Breast epithelium (tissue), 4 donors: ENCODE data around the gene RHOT2. TPM values are rescaled to one million over a fixed set of nuclear protein-coding genes. Genes with fewer than 3 reads are reported as not detected.

Source experiments
- DNase-seq, 2 donors: peaks; one replicate each; pipeline ENCODE4 v3.0.0-alpha.2; 2019; ENCODE audit warnings: low spot score in 2 of 2
- H3K27ac ChIP-seq, 2 donors: fragments of 200-600 bp; sonication (generic) in 1 of 2; one replicate each; pipeline ENCODE4 v1.5.1; 2016 to 2019; ENCODE audit warnings: mild to moderate bottlenecking in 1 of 2
- H3K27me3 ChIP-seq, 2 donors: fragments of 200-600 bp; sonication (generic) in 1 of 2; one replicate each; pipeline versions ENCODE4 v1.5.1 to v1.6.0; 2017 to 2019; ENCODE audit warnings: control low read depth in 1 of 2, mild to moderate bottlenecking in 1 of 2
- H3K36me3 ChIP-seq: fragments of 200-600 bp; one replicate; pipeline ENCODE4 v1.5.1; 2019
- H3K4me1 ChIP-seq, 2 donors: fragments of 200-600 bp; sonication (generic); one replicate each; pipeline ENCODE4 v1.5.1; 2016 to 2019; ENCODE audit warnings: control low read depth in 1 of 2
- H3K4me3 ChIP-seq, 3 donors: fragments of 200-600 bp; sonication (generic); 1 replicate in 2 of 3; 2 replicates in 1 of 3; pipeline ENCODE4 v1.5.1; 2016 to 2019; ENCODE audit warnings: mild to moderate bottlenecking in 3 of 3, moderate library complexity in 2 of 3
- H3K9me3 ChIP-seq, 2 donors: fragments of 200-600 bp; sonication (generic) in 1 of 2; one replicate each; pipeline ENCODE4 v1.5.1; 2016 to 2019; ENCODE audit warnings: control low read depth in 1 of 2
- CTCF ChIP-seq, 3 donors: fragments of 450-650 bp; IDR thresholded peaks; one replicate each; pipeline ENCODE4 v1.5.1; 2016 to 2017; ENCODE audit warnings: antibody characterized with exemption in 3 of 3, mild to moderate bottlenecking in 3 of 3, moderate library complexity in 3 of 3
- POLR2A ChIP-seq: fragments of 450-650 bp; IDR thresholded peaks from one replicate; pipeline ENCODE4 v1.6.1; 2016; ENCODE audit warnings: antibody characterized with exemption, mild to moderate bottlenecking, moderate library complexity
- POLR2AphosphoS5 ChIP-seq, 3 donors: sonication (generic); formaldehyde crosslinking; IDR thresholded peaks; one replicate each; pipeline ENCODE4 v1.6.1; 2017; ENCODE audit warnings: antibody characterized with exemption in 3 of 3
- intact Hi-C: fragments of 100-400 bp; cut with DNase I; formaldehyde crosslinking; loops from one replicate; pipeline ENCODE4 v1.15.1; 2023; ENCODE audit warnings: low total_unique reads
- total RNA-seq, 3 donors: library from RNA; depleted of rRNA; stranded (reverse); fragments of >200 nt; gene quantifications; one replicate each; pipeline ENCODE4 v1.1.0, GENCODE V29; 2016

The RHOT2 gene
- total RNA-seq, 3 donors from 2014 or later: 39.4 to 90.8 (median 66.9) TPM

DNA sequence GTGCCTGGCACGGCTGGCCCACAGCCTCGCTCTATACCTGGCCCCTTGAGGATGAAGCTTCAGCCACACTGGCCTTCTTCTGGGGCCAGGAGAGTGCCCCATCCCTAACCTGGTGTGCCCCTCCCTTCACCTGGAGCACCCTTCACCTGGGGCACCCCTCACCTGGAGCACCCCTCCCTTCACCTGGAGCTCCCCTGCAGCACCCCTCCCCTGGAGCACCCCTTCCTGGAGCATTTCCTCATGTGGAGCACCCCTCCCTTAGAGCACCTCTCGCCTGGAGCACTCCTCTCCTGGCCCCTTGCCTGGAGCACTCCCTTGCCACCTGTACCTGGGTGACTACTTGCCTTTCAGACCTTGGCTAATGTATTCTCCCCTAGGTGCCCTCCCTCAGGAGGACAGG lies 40.1 kb downstream of the RHOT2 start:
- Histone ChIP-seq H3K36me3 (no peaks in the 10 kb centered on the region), H3K4me3 (no peak overlapping the region), H3K4me1 (peaks cover 0 to 6% of the 10 kb centered on the region in 2 donors), H3K27me3 (peaks cover 24 to 86% of the 10 kb centered on the region in 2 donors), H3K27ac (no peak overlapping the region), H3K9me3 (no peaks in the 10 kb centered on the region)
- TF ChIP-seq POLR2A (no peak), POLR2AphosphoS5 (IDR thresholded peaks at IDR 0.05) (no peak), CTCF (IDR thresholded peaks at IDR 0.05) (no peak)
- no peak for DNase-seq
- intact Hi-C loops: no loop called here

GRCh38 chr16:708959-709358 lies 41.0 kb downstream of the RHOT2 start:
- Histone ChIP-seq H3K4me1 (peaks cover 0 to 6% of the 10 kb centered on the region in 2 donors), H3K4me3 (no peak overlapping the region), H3K9me3 (no peaks in the 10 kb centered on the region), H3K36me3 (no peaks in the 10 kb centered on the region), H3K27ac (no peak overlapping the region), H3K27me3 (peaks cover 24 to 76% of the 10 kb centered on the region in 2 donors)
- TF ChIP-seq POLR2A (no peak), POLR2AphosphoS5 (IDR thresholded peaks at IDR 0.05) (no peak), CTCF (IDR thresholded peaks at IDR 0.05) (no peak)
- DNase-seq: no peak
- intact Hi-C loops: no loop called here

DNA sequence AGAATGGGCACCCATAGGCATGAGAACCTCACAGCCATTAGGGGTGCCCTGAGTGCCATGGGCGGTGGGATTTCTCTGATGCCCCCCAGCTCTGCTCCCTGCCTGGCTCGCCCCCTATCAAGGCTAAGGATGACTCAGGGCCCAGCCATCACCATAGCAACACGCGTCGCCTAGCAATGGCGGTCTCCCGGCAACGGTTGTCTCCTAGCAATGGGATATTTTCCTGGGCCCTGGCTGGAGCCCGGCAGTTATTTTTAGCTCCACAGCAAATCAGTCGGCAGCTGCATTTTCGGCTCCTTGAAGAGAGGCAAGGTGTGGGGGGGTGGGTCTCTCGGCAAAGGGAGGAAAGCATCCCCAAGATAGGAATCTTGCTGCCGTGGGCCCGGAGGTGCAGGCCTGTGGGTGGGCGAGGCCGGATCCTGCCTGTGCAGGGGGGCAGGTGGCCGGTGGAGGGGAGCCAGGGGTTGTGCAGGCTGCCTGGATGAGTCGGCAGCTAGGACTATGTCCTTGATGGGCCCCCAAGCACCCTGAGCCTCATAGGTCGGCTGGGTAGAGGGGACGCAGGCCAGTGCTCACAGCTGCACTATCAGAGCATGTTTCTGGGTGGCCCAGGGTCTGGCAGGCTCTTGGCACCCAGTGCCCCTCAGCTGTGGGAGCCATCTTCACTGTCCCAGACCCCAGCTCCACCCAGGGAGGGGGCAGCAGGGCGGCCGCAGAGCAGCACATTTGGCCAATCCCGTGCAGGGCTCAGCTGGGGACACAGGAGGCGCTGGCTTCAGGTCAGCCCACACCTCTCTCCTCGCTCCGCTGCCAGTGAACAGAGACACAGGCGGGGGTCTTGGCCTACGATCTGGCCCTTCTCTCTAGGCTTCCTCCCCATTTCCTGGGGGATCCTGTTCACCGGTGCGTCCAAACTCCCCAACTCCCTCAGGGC lies 41.9 kb downstream of the RHOT2 start:
- Histone ChIP-seq H3K4me3 (no peak overlapping the region), H3K9me3 (no peaks in the 10 kb centered on the region), H3K36me3 (no peaks in the 10 kb centered on the region), H3K4me1 (peaks cover 0 to 6% of the 10 kb centered on the region in 2 donors), H3K27me3 (peaks cover 18 to 67% of the 10 kb centered on the region in 2 donors), H3K27ac (no peak overlapping the region)
- no peak for TF ChIP-seq CTCF (IDR thresholded peaks at IDR 0.05)
- no peak for TF ChIP-seq POLR2A
- TF ChIP-seq POLR2AphosphoS5 (IDR thresholded peaks at IDR 0.05): no peak
- no peak for DNase-seq
- intact Hi-C loops: no loop called here

DNA sequence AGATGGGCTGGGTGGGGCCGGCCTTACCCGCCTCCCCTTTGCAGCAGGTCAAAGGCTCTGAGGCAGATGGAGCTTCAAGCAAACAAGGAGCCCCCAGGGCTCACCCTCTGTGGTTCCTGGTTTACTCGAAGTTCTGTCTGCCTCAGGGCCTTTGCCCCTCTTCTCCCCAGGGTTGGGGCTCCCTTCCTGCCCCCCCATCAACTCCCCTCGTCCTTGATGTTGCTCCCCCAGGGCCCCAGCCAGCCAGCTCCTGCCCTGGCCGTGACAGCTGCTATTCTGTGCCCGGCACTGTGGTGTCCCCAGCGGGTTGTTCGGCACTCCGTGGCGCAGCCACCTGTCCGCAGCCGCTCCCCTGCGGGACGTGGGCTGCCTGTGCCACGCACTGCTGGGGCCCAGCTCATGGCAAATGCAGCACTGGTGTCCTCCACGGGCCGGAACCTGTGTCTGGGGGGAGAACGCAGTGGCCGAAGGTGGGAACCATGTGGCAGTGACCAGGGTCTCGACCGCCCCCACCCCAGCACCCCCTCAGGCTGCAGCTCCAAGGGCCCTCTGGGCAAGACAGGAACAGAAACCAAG lies 42.7 kb downstream of the RHOT2 start:
- no peak for DNase-seq
- intact Hi-C loops: no loop called here
- peaks cover 13 to 62% of the 10 kb centered on the region in 2 donors for H3K27me3 ChIP-seq
- H3K4me3 ChIP-seq: no peak overlapping the region
- no peaks in the 10 kb centered on the region for H3K9me3 ChIP-seq
- H3K27ac ChIP-seq: no peak overlapping the region
- TF ChIP-seq CTCF (IDR thresholded peaks at IDR 0.05): no peak
- TF ChIP-seq POLR2AphosphoS5 (IDR thresholded peaks at IDR 0.05): no peak
- TF ChIP-seq POLR2A: no peak
- H3K36me3 ChIP-seq: no peaks in the 10 kb centered on the region
- peaks cover 0 to 6% of the 10 kb centered on the region in 2 donors for H3K4me1 ChIP-seq

DNA sequence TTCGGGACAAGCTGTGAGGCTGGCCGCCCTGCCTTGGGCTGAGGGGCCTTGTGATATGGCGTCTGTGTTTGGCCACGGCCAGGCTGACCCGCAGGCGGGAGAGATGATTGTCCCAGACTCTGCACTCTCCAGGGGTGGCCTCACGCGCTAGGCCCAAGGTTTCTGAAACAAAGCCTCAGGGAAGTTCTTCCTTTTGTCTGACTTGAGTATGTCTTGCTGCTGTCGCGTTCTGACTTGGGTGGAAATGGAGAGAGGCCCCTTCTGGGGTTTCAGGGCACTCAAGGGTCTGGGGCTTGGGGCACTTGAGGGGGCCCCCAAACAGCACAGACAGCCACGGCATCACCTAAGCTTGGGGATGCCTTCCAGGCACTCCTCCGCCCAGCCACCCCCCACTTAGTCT lies 43.2 kb downstream of the RHOT2 start:
- H3K4me3 ChIP-seq: no peak overlapping the region
- no peak for DNase-seq
- no peak for TF ChIP-seq POLR2AphosphoS5 (IDR thresholded peaks at IDR 0.05)
- TF ChIP-seq POLR2A: no peak
- TF ChIP-seq CTCF (IDR thresholded peaks at IDR 0.05): no peak
- H3K4me1 ChIP-seq: peaks cover 0 to 9% of the 10 kb centered on the region in 2 donors
- H3K36me3 ChIP-seq: no peaks in the 10 kb centered on the region
- H3K27ac ChIP-seq: no peak overlapping the region
- H3K9me3 ChIP-seq: no peaks in the 10 kb centered on the region
- intact Hi-C loops: no loop called here
- H3K27me3 ChIP-seq: peaks cover 13 to 60% of the 10 kb centered on the region in 2 donors
